HG02840 (cell line): Measurements from ENCODE around the gene ABCB11.
"Not testable (repeated sequence)": the region's sequence is repeated elsewhere in the genome, so short reads cannot be mapped to it uniquely, and the experiment has no call there.

ENCODE experiments used
- ATAC-seq: cut with Tn5 transposase; IDR thresholded peaks from one replicate; pipeline ENCODE4 v1.9.1; 2021; ENCODE audit warnings: mild to moderate bottlenecking, moderate library complexity, moderate number of reproducible peaks; ENCODE audit not compliant: unreplicated experiment, low FRiP score

The ABCB11 gene

DNA sequence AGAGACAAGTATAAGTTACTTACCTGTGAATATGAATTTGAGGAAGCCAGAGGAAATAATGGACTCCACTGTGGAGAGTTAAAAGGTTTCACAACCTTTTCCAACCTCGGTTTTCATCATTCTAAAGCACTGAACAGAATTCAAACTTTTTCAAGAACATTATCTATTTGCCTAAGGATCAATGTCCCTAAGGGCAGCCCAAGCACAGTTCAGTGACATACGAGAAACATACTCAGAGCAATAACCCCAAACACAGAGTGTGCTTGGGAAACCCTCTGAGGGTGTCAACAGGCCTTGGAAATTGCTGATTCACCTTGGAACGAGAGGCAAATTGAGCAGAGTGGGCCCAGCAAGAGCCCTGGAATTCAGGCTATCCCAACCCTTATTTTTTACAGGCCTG lies at the start of gene ABCB11:
Gene ABCB11, minus strand, starts transcription at position 123 of the 400 bp plus-strand sequence. CDS start 13,199 bp downstream, outside the sequence.
- no peak for ATAC-seq

DNA sequence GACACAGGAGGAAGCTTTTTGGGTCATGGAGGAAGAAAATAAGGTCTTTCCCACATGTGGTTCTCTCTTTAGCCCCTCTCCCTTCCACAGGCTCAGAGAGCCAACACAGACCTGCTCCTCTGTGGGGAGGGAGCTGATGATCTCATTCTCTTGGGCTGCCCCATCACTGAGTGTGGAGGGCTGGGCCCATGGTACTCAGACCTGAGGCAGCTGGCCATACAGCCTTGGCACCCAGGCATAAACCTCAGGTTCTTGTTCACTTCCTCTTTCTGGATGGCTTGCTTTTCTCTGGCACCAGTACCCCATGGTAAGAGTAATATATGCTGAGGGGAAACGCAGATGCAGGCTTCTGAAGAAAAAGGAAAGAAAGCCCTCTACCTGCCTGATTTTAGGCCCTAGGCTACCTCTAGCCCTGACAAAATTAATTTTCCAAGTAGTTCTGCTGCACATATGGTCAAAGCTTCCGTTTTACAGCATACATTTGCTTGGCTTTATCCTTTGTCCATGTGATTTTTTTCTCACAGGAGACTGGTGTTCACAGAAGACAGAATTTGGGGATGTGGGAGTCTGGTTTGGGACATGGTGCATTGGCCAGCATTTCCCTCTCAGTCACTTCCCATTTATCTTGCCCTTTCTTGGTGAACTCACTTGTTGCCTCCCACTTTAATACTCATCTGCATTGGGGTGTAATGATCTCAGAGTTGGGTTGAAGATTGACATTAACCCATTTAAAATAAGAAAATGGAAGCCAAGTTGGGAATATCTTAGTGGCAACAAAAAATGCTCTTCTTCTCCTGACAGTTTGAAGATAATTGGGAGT lies 49.3 kb upstream of the ABCB11 start:
- no peak for ATAC-seq

DNA sequence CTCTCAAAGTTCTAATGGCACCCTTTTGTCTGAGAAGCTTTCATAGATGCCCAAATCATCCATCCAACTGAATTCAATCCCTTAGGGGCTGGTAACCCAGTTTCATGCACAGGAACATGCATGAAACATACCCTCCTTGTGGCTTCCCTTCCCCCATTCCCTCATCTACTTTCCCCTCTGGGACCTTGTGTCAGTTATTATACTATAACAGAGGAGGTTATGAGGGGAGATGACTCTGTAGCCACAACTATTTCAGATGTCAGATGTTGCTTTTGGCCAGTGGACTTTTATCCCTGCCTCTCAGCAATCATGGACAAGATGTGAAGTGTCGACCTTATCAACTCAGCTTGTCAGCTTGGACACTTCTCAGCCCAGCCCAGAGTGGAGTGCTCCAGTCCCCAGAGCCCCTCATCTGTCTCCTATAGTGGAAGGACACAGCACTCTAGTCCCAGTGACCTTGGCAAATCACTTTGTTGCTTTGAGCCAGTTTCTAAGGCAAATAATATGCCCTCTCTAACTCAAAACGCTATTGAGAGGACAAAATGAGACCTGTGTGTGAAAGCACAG lies 46.6 kb upstream of the ABCB11 start:
- no peak for ATAC-seq

DNA sequence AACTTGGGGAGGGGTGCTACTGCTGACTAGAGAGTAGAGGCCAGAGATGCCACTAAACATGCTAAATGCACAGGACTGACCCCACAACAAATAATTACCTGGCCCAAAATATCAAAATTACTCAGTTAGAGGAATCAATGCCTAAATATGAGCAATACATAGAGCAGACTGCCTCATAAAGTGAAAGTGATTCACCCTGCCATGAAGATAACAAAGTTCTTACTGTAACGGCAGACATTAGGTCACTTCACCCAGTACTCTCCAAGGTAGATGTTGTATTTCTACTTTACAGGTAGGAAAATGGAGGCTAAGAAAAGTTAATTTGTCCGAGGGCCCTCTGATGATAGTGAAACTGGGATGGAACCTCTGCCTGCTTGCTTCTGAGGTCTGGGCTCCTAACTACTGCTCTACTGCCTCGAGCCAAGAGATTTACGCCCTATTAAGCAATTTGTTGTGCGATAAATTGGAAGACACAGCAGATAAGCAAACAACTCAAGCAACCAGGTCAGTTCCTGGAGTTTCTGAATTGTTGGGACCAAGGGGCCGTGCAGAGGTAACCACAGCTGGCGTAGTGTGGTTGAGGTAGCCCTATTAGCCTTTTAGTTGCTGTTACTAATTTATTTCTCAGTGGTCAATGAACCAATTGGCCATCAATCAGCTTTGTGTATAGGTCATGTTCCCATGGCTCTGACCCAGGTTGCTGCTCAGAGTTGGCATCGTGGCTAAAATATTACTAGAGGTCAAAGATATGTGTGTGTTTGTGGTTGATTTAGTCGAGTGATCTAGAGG lies 43.0 kb upstream of the ABCB11 start:
- ATAC-seq, result no peak

DNA sequence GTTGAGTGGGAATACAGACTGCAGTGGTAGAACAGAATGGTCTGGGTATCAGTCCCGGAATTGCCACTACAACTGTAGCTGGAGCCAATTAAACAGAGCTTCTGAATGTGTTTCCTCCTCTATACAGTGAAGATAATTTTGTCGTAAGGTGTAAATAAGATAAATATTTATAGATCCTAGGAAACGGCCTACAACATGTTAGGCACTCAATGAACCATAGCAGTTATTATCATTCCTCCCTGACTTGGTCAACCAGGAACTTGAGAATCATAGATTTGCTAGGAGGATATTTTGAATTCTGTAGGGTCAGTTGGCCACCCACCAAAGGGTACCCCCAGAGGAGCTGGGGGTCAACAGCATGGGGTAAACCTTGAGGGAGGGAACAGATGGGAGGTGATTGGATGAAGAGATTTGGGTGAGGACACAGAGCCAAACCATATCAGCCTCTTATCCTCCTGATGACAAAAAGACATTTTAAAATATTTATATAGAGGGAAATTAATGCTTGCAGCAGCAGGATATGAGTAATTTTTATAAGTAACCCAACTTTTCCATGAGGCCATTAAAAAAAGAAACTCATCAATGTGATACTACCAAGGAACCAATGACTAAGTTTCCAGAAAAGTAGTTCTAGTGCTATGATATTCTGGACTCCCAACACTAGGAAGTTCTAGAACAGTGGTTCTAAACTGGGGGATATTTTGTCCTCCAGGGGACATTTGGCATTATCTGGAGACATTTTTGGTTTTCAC lies 42.3 kb upstream of the ABCB11 start:
- ATAC-seq, result no peak

- ATAC-seq, result peak; percentile 55
Measured at GRCh38 chr2:169072163-169072925, 41.2 kb upstream of the ABCB11 start.

- no peak for ATAC-seq
Measured at GRCh38 chr2:169071455-169071854, 40.3 kb upstream of the ABCB11 start.

GRCh38 chr2:169069833-169070232 lies 38.7 kb upstream of the ABCB11 start:
- ATAC-seq, result no peak

DNA sequence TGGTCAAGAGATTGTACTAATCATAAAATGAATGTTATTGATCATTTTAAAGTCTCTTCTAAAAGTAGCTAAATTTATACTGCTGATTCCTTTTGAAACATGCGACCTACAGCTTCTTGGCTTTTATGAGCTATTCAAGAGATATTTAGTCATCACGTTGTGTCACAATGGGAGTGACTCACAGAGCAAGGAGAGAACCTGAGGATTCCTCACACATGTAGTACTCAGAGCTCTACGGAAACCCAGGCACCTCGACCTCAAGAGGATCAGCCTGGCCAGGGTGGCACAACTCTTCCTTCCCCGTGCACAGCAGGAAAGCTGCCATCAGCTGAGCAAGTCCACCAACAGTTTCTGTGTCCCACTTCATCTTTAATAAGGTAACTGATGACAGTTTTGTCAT lies 38.2 kb upstream of the ABCB11 start, which contains the start of gene DHRS9:
Gene DHRS9, plus strand, starts transcription at position 223 of the 400 bp plus-strand sequence. CDS start 12,019 bp downstream, outside the sequence.
- no peak for ATAC-seq

DNA sequence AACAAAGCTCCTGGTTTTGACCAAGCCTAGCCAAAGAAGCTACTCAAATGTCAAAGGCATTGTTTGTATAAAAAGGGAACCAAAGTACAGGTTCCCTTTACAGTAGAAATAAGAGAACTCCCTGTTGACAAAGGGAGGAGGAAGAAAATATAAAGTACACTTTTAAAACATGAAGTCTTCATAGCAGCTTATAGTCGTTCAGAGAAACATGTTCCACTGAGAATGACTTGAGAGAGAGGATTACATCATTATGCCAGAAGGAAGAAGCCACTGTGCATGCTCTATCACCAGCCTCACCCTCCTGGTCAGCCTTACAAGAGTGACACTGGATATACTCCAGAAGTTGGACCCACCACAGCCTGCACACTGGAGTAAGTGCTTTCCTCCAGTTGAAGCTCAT lies 35.8 kb upstream of the ABCB11 start:
- no peak for ATAC-seq

- ATAC-seq, result no peak
Measured at GRCh38 chr2:169065864-169066517, 34.9 kb upstream of the ABCB11 start.

- ATAC-seq, result no peak
Measured at GRCh38 chr2:169065422-169065821, 34.3 kb upstream of the ABCB11 start.

DNA sequence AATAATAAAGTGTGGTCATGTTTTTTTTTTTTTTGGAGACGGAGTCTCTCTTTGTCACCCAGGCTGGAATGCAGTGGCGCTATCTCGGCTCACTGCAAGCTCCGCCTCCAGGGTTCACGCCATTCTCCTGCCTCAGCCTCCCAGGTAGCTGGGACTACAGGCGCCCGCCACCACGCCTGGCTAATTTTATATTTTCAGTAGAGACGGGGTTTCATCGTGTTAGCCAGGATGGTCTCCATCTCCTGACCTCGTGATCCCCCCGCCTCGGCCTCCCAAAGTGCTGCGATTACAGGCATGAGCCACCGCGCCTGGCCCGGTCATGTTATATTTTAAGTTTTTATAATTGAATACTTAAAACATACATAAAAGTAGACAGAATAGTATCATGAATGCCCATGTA lies 33.1 kb upstream of the ABCB11 start:
- ATAC-seq, result not testable (repeated sequence)

DNA sequence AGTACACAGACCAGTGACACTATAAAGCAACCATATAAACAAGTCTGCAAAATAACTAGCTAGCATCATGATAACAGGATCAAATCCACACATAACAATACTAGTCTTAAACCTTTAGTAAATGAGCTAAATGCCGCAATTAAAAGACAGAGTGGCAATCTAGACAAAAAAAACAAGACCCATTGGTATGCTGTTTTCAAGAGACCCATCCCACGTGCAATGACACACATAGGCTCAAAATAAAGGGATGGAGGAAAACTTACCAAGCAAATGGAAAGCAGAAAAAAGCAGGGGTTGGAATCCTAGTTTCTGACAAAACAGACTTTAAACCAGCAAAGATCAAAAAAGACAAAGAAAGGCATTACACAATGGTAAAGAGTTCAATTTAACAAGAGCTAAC lies 23.5 kb upstream of the ABCB11 start:
- not testable (repeated sequence) for ATAC-seq

DNA sequence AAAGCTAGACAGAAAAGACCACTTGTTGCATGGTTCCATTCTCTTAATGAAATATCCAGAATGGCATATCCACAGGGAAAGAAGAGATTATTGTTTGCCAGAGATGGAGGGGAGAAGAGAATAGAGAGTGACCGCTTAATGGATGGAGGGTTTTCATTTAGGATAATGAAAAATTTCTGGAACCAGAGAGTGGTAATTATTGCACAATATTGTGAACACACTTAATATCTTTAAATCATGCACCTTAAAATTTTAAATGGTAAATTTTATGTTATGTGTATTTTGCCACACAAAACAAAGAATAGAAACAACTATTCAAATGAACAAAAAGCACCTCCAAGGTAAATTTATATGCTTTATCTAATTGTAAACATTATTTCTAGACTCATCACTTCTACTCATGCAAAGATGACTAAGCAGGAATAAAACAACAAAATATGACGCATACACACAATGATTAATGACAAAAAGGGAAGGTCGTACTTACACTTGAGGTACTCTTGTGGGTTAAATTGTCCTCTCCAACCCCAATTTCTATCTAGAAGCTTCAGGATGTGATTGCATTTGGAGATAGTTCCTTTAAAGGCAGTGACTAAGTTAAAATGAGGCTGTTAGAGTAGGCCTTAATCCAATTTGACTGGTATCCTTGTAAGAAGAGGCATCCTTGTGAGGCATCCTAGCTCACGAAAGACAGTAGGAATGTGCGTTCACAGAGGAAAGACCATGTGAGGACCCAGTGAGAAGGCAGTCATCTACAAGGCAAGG lies 19.5 kb upstream of the ABCB11 start:
- no peak for ATAC-seq

GRCh38 chr2:169049142-169049541 lies 18.0 kb upstream of the ABCB11 start:
- no peak for ATAC-seq

- ATAC-seq, result no peak
Measured at GRCh38 chr2:169047256-169048250, 16.4 kb upstream of the ABCB11 start.
